GM18526 (cell line): ENCODE results near the gene PIK3C2G.

ENCODE experiments used
- POLR2A ChIP-seq: IDR thresholded peaks from 3 replicates; pipeline ENCODE4 v1.6.1; 2011; ENCODE audit not compliant: insufficient read length; ENCODE audit errors: extremely low read depth

PIK3C2G gene

GRCh38 chr12:18304609-18305008 lies 43.3 kb downstream of the PIK3C2G start:
- no peak for TF ChIP-seq POLR2A

- TF ChIP-seq POLR2A, result no peak
These were observed 45.0 kb downstream of the PIK3C2G start for GRCh38 chr12:18306311-18306710.

- TF ChIP-seq POLR2A, result no peak
These were observed 52.0 kb downstream of the PIK3C2G start for GRCh38 chr12:18313306-18313705.

GRCh38 chr12:18320036-18320617 lies 58.8 kb downstream of the PIK3C2G start:
- TF ChIP-seq POLR2A, result no peak

GRCh38 chr12:18320976-18321375 lies 59.7 kb downstream of the PIK3C2G start:
- no peak for TF ChIP-seq POLR2A

- TF ChIP-seq POLR2A, result no peak
These were observed 61.8 kb downstream of the PIK3C2G start for GRCh38 chr12:18323159-18323558.

- TF ChIP-seq POLR2A, result no peak
These were observed 65.7 kb downstream of the PIK3C2G start for GRCh38 chr12:18327036-18327435.

- no peak for TF ChIP-seq POLR2A
These were observed 70.9 kb downstream of the PIK3C2G start for GRCh38 chr12:18332173-18332572.

- no peak for TF ChIP-seq POLR2A
These were observed 78.3 kb downstream of the PIK3C2G start for GRCh38 chr12:18339633-18340032.

GRCh38 chr12:18340186-18340585 lies 78.9 kb downstream of the PIK3C2G start:
- TF ChIP-seq POLR2A, result no peak

- TF ChIP-seq POLR2A, result no peak
These were observed 79.5 kb downstream of the PIK3C2G start for GRCh38 chr12:18340786-18341185.

- no peak for TF ChIP-seq POLR2A
These were observed 82.4 kb downstream of the PIK3C2G start for GRCh38 chr12:18343708-18344107.

GRCh38 chr12:18345021-18345735 lies 83.9 kb downstream of the PIK3C2G start:
- TF ChIP-seq POLR2A, result no peak

- no peak for TF ChIP-seq POLR2A
These were observed 91.0 kb downstream of the PIK3C2G start for GRCh38 chr12:18352312-18352711.

- no peak for TF ChIP-seq POLR2A
These were observed 94.1 kb downstream of the PIK3C2G start for GRCh38 chr12:18355429-18355828.

GRCh38 chr12:18358077-18358476 lies 96.8 kb downstream of the PIK3C2G start:
- no peak for TF ChIP-seq POLR2A

GRCh38 chr12:18358930-18359329 lies 97.6 kb downstream of the PIK3C2G start:
- no peak for TF ChIP-seq POLR2A
